Stimulated activated CD4-positive, alpha-beta T cell treated with anti-CD3 and anti-CD28 coated beads, Interleukin-15, amount 100 ng/mL, for 24 hours (primary cell): ENCODE results near the gene DCAF8L2.
"Not testable (repeated sequence)": the region's sequence is repeated elsewhere in the genome, so short reads cannot be mapped to it uniquely, and the experiment has no call there.

ENCODE experiments used
- DNase-seq: peaks from one replicate; pipeline ENCODE4 v3.0.0-alpha.2; 2020

DCAF8L2 gene

GRCh38 chrX:27680726-27681125 lies 90.6 kb downstream of the DCAF8L2 start:
- DNase-seq: no peak

- peak; percentile 1 for DNase-seq
Measured at GRCh38 chrX:27683566-27684208, 93.5 kb downstream of the DCAF8L2 start.

- no peak for DNase-seq
Measured at GRCh38 chrX:27694667-27695066, 104.5 kb downstream of the DCAF8L2 start.

- DNase-seq: no peak
Measured at GRCh38 chrX:27706526-27706925, 116.4 kb downstream of the DCAF8L2 start.

GRCh38 chrX:27715610-27716009 lies 125.5 kb downstream of the DCAF8L2 start:
- DNase-seq: no peak

- DNase-seq: no peak
Measured at GRCh38 chrX:27728291-27728690, 138.1 kb downstream of the DCAF8L2 start.

- no peak for DNase-seq
Measured at GRCh38 chrX:27731962-27732361, 141.8 kb downstream of the DCAF8L2 start.

- no peak for DNase-seq
Measured at GRCh38 chrX:27735914-27736313, 145.8 kb downstream of the DCAF8L2 start.

GRCh38 chrX:27740933-27741332 lies 150.8 kb downstream of the DCAF8L2 start:
- no peak for DNase-seq

GRCh38 chrX:27743521-27743920 lies 153.4 kb downstream of the DCAF8L2 start:
- DNase-seq: not testable (repeated sequence)

- DNase-seq: no peak
Measured at GRCh38 chrX:27746516-27746915, 156.4 kb downstream of the DCAF8L2 start.

- DNase-seq: not testable (repeated sequence)
Measured at GRCh38 chrX:27750298-27750697, 160.2 kb downstream of the DCAF8L2 start.

- DNase-seq: no peak
Measured at GRCh38 chrX:27751976-27752375, 161.8 kb downstream of the DCAF8L2 start.

GRCh38 chrX:27765718-27766117 lies 175.6 kb downstream of the DCAF8L2 start:
- no peak for DNase-seq

GRCh38 chrX:27767387-27767786 lies 177.2 kb downstream of the DCAF8L2 start:
- DNase-seq: no peak

GRCh38 chrX:27775984-27776383 lies 185.8 kb downstream of the DCAF8L2 start:
- DNase-seq: no peak

GRCh38 chrX:27796640-27797257 lies 206.6 kb downstream of the DCAF8L2 start:
- DNase-seq: no peak

GRCh38 chrX:27797575-27797974 lies 207.4 kb downstream of the DCAF8L2 start:
- no peak for DNase-seq
